Activated CD8-positive, alpha-beta memory T cell treated with anti-CD3 and anti-CD28 coated beads, Interleukin-2, amount 50 U/mL, for 1 hour (primary cell): ENCODE results near the gene TIGD4.
A peak's percentile ranks its signal among the peaks of the same experiment; 100 is the strongest.

Source experiments
- DNase-seq: peaks from one replicate; pipeline ENCODE4 v3.0.0-alpha.2; 2020; ENCODE audit errors: extremely low read depth

Gene TIGD4

DNA sequence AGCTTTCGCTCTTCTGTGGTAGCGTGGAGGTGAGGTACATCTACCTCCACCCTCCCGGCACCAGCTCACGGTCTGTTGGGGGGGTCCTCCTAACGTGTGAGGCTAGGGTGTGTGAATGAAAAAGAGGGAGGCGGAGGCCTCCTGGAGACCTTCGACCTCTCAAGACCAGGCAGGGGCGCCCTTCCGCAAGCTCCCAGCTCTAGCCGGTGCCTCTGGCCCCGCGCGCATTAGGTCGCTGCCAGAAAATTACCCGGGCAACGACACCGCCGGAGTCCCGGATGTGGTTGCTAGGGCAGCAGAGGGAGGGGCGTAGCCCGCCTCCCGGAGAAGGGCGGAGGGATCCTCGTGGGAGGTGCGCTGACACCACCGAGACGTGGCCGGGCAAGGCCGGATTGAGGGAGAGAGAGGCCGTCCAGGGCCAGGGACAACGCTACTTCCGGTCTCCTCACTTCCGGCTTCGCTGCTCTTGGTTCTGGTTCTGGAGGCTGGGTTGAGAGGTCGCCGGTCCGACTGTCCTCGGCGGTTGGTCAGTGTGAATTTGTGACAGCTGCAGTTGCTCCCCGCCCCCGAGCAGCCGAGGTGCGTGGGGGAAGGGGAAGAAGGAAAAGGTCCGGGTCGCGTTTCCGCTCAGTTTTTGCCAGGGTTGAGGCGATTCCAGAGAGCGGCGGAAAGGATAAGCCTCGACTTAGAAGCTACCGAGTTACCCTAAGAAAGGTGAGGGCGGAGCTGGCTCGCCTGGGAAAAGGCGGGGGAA is at the start of gene TIGD4, which contains the start of gene ARFIP1:
Gene TIGD4, minus strand, starts transcription at position 218 of the 754 bp plus-strand sequence. CDS start 8,726 bp downstream, outside the sequence.
Gene ARFIP1, plus strand, starts transcription at position 442 of the 754 bp plus-strand sequence. CDS start 49,680 bp downstream, outside the sequence.
- DNase-seq: peak; percentile 63

DNA sequence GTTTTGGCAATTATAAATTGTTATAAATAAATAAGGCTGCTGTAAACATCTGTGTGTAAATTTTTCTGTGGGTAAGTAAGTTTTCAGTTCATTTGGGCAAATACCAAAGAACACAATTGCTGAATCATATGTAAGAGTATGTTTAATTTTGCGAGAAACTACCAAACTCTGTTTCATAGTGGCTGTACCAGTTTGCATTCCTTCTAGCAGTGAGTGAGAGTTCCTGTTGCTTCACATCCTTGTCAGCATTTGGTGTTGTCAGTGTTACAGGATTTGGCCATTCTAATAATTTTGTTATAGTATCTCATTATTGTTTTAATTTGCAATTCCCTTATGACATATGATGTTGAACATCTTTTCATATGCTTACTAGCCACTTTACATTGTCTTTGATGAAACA is 48.6 kb upstream of the TIGD4 start:
- DNase-seq: no peak

DNA sequence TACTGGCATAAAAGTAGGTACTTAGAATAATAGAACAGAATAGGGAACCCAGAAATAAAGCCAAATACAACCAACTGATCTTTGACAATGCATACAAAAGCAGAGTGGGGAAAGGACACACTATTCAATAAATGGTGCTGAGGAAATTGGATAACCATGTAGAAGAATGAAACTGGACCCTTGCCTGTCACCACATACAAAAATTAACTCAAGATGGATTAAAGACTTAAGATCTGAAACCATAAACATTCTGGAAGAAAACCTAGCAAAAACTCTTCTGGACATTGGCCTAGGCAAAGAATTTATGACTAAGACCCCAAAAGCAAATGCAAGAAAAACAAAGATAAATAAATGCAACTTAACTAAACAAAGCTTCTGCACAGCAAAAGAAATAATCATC is 45.8 kb upstream of the TIGD4 start:
- no peak for DNase-seq

DNA sequence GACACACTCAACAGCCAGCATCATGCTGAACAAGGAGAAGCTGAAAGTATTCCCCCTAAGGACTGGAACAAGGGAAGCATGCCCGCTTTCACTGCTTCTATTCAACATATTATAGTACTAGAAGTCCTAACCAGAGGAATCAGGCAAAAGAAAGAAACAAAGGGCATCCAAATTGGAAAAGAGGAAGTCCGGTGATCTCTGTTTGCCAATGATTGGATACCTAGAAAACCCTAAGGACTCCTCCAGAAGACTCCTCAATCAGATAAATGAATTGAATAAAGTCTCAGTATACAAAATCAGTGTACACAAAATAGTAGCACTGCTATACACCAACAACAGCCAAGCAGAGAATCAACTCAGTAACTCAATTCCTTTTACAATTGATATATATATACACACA is 45.0 kb upstream of the TIGD4 start:
- no peak for DNase-seq

DNA sequence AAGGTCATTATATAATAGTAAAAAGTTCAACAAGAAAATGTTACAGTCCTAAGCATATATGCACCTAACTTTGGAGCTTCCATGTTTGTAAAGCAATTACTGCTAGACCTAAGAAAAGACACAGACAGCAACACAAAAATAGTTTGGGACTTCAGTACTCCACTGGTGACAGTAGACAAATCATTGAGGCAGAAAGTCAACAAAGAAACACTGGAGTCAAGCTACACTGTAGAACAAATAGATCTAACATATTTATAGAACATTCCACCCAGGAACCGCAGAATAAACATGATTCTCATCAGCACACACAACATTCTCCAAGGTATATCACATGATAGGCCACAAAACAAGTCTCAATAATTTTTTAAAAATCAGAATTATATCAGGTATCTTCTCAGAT is 42.8 kb upstream of the TIGD4 start:
- DNase-seq: no peak

DNA sequence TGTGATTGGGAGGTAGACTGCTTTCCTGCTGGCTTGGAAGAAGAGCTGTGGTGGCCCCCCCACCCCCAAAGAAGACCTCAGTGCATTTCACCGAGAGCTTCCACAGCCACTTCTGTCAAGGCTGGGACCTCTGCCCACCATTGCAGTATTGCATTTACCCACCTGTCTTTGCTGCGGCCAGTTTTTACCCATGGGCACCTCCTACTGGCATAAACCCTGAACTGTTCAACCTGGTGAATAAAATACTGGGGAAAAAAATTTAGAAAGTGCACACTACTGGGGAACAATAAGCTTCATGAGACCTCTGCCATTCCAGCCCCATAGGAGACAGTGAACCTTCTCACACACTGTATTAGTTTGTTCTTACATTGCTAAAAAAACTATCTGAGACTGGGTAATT is 40.5 kb upstream of the TIGD4 start:
- no peak for DNase-seq

DNA sequence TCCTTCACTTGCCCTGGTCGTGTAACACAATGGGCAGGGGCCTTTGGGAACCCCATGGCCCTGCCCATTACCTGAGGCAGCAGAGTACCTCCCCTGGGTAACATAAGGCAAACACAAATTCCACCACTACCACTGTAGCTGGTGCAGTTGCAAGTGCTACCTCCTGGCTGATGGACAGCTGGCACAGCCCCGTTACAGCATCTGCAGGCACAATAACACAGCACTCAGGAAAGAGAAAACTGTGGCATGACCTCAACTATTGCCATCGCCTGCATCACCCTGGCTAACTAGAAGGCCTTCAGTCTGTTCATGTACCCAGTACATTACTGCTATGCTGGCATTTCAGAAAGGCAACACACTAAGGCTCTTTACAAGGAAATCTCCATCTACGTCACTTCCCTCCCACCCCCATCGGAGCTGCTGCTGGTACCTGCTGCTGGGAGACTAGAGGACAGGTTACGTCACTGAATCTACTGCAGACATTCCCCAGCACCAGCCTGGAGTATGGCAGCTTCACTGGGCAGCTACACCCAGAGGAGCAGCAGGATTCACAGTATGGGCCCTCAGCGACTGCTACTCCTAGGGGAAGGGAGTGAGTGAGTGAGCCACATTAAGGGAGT is 39.6 kb upstream of the TIGD4 start:
- no peak for DNase-seq

DNA sequence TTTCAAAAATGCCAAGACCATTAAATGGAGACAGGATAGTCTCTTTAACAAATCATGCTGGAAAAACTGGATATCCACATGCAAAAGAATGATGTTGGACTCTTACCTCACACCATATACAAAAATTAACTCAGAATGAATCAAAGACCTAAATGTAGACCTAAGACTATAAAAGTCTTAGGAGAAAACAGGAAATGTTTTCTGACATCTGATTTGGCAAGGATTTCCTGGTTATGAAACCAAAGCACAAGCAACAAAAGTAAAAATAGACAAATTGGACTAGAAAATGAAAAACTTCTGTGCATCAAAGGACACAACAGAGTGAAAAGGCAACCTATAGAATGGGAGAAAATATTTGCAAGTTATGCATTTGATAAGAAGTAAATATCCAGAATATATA is 37.8 kb upstream of the TIGD4 start:
- no peak for DNase-seq

DNA sequence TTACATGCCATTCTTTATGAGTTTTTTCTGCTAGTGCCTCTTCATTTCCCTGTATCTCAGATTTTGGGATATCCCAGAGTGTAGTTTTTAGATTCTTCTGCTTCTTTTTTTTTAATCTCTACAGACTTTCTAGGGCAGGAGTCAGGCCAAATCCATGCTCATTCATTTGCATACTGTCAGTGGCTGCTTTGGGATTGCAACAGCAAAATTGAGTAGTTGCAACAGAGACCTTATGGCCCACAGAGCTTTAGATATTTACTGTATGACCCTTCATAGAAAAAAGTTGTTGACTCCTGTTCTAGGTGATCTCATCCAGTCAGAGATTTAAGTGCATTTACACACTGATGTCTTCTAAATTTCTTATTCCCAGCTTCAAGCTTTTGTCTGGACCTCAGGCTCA is 35.5 kb upstream of the TIGD4 start:
- no peak for DNase-seq

DNA sequence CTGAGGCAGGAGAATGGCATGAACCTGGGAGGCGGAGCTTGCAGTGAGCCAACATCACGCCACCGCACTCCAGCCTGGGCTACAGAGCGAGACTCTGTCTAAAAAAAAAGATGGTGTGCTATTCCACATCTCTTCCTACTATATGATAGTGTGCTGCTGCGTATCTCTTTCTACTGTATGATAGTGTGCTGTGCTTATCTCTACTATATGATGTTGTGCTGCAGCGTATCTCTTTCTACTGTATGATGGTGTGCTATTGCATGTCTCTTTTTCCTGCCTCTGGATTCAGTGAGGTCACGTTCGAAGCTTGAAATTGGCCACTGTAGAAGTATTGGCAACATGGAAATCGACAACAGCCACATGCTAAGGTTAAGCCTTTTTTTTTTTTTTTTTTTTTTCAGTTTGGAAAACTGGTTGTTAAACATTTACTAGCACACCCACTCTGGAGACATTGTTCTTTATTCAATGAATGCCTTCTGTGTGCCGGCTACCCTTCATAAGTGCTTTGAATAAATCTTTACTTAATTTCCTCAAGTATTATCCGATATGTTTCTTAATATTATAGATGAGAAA is 31.3 kb upstream of the TIGD4 start:
- DNase-seq: no peak

DNA sequence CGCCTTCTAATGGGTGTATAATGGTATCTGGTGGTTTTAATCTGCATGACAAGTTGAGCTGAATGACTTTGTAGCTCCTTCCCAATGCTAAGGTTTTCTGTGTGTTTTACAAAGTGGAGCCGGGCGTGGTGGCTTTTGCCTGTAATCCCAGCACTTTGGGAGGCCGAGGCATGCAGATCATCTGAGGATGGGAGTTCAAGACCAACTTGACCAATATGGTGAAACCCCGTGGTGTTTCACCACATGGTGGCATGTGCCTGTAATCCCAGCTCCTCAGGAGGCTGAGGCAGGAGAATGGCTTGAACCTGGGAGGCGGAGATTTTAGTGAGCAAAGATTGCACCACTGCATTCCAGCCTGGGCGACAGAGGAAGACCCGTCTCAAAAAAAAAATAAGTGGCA is 29.1 kb upstream of the TIGD4 start:
- DNase-seq: no peak

DNA sequence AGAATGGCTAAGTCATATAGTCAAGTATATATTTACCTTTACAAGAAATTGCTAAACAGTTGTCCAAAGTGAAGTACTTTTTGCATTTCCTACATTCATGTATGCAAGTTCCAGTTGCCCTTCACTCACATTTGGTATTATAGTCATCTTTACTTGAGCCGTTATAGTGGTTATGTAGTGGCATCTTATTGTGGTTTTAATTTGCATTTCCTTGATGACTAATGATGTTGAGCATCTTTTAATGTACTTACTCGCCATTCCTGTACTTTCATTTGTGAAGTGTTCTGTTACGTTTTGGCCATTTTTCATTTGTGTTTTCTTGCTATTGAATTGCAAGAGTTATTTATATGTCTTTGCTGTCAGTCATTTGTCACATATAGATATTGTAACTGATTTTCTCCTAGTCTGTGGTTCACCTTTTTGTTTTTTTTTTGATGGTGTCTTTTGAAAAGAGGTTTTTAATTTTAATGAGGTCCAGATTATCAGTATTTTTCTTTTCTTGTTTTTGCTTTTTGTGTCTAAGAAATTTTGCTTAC is 27.8 kb upstream of the TIGD4 start:
- DNase-seq: no peak

DNA sequence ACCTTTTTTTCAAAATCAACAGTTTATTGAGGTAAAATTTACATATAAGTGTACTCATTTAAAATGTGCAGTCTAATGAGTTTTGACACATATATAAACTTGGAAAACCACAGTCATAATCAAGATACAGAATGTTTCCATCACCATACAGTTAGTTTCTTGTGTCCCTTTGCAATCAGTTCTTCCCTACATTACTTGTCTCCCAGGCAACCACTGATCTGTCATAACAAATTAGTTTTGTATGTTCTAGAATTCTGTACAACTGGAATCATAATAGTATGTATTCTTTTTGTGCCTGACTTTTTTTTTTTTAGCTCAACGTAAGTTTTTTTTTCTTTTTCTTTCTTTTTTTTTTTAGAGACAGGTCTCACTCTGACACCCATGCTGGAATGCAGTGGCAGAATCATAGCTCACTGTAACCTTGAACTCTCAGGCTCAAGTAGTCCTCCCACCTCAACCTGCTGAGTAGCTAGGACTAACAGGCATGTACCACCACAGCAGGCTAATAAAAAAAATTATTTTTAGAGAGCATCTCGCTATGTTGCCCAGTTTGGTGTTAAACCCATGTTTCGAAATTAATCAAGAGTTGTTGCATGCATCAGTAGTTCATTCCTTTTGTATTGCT is 27.1 kb upstream of the TIGD4 start:
- no peak for DNase-seq

DNA sequence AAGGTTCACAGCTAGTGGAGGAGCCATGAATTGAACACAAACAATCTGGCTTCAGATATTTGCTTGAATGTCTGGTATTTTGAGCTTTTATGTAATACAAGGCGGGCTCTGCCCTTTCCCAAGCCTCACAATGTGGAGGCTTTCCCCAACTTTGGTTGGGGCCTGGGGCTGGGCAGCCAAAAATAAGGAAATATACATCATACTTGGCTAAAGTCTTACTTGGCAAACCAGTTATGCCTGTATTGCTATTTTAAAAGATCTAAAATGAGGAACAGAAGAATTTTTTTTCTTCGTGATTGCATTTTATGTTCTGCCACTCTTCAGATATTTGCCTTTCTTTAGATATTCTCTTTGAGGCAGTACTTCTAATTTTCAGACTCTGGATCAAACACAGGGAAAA is 26.3 kb upstream of the TIGD4 start:
- DNase-seq: no peak

DNA sequence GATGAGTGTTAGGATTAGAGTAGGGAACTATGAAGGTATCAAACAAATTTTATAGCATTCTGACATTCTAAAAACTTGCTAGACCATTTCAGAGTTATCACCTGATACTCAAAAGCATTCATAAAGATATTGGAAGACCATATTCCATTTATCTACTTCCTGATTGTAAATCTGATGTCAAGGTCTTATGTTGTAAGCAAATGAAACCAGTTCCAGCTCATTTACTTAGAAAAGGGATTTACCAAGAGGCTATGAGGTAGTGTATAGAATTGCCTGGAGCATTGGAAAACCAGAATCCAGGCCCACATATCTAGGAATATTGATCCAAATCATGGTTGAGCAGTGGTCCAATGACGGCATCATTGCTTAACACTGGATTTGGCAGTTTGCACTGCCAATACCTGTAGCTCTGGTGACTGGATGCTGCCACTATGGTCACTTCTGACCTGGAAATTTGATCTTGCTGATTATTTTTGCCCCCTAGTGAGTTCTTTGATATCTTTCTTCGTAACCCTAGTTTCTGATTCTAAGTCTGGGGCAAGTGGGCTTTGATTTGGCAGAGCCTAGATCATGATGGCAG is 25.6 kb upstream of the TIGD4 start:
- no peak for DNase-seq

DNA sequence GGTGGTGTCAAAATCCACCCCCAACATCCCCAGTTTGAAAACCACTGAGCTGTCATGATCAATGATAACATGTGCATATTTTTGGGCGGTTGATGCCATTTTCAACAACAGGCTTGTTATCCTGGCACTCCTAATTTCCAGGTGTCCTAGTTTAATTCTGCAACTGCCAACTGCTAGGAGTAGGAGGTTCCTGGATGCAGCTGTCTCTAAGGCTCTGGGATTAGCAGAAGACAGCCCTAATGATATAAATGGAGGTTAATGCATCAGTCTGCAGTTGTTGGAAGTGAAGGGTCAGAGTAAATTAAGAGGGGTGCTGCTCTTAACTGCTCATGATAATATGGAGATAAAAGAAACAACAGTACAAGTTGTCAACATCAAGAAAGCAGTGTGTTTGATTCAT is 24.0 kb upstream of the TIGD4 start:
- DNase-seq: no peak

DNA sequence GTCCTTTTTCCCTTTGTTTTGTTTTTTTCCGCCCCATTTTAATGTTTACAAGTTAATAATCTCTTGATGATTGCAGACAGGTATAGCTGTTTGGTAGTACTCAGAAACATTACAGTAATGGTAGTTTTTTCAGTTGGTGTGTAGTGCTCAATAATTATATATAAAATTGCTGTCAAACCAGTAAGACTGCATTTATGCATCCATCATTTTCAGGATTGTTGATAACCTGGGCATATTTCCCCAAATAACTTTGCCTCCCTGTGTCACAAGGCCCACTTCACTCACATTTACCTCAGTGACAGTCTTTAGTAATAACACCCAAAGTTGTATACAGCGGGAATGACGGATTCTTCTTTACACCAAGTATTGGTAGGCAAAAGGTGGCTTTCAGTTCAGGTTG is 16.4 kb upstream of the TIGD4 start:
- DNase-seq: no peak

DNA sequence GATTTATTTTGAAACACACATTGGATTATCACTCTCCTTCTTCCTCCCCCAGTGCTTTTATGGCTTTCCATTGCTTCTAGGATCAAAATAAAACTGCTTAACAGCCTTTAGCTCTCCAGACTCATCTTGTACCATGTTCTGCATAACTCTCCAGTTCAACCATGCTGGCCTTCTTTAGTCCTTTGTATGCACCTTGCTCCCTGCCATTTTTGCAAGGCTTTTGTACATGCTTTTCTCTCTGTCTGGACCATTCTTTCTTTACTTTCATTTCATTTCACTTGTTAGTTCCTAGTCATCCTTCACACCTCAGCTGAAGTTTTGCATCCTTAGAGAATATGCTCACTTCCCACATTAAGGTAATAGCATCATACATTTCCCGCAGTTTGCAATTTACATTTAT is 7.1 kb upstream of the TIGD4 start:
- DNase-seq: no peak

DNA sequence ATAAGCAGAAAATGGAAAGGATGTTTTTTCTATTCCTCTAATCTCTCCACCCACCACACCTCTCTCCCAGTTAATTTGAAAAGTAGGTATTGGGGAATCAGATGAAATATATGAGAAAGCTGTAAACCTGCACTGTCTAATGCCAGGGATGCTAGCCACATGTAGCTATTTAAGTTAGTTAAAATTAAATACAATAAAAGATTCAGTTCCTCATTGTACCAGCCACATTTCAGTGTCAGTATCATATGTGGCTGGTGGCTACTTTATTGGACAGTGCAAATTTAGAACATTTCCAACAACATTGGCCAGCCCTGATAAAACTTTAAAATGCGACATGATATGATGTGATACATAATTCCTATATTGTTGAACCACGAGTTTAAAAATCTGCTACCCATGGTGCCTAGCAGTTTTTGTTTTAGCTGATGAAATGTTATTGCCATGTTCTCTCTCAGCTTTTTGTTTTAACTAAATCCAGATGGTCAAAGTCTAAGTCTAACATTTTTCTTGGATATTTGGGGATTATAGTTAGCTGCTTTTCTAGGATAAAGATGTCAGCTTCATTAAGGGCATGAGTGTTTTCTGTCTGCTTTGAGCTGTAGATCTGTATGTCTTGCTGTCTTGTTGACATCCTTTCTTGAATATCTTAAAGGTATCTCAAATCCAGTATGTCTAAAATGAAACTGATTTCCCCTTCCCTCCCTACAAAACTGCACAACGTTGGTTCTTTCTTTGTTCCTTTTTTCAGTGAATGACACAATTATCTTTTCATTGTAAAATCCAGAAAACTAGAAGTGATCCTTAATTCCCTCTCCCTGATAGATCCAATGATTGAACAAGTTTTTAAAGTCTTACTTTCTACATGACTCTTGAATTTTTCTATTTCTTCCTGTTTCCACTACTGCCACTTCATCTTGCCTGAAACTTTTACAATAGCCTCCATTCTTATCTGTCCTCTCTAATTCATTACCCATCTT is 6.4 kb upstream of the TIGD4 start:
- no peak for DNase-seq

DNA sequence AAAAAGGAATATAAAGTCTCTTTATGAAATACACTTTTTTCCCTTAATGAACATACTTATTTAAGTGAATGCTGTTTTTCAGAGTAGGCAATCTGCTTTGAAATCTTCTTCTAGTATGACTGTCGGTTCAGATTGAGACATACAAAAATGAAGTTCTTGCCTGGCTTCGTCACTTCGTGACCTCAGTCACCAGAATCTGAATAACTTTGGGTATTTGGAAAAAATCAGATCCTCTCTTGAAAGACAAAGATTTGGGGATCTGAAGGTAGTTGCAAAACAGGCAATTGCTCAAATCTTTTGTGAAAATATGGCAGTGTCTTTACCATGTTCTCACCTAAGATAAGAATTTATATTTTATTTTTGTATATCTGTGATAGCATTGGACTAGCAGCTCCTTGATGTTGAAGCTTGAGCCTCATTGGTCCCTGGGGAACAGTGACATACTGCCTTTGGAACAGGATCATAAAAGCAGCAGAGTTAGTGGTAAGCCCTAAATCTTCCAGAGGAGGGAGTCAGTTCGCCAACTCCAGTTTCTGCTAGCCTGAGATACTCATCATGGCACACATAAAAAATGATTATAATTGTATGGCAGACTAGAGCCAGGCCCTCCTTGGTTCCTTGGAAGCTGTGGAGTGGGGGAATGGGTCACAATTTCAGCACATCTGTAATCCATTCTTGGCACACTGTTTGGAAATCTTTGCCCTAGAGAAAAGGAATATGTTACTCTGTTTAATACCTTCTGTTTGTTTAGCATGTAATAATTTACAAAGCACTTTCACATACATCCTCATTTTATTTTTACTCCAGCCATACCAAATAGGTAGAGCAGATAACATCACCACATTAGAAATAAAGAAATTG is 5.2 kb upstream of the TIGD4 start:
- DNase-seq: no peak
